Muscle layer of colon (tissue), 2 donors: ENCODE data around the gene CHD2.
"Not testable (repeated sequence)": the region's sequence is repeated elsewhere in the genome, so short reads cannot be mapped to it uniquely, and the experiment has no call there.

ENCODE experiments used
- H3K27ac ChIP-seq: one replicate; pipeline ENCODE4 v1.7.0; 2013; ENCODE audit warnings: low read depth, mild to moderate bottlenecking, low read length, moderate library complexity
- H3K27me3 ChIP-seq, 2 donors: one replicate each; pipeline ENCODE4 v1.7.0; 2013; ENCODE audit warnings: low read length in 2 of 2, mild to moderate bottlenecking in 2 of 2; ENCODE audit not compliant: insufficient read depth in 2 of 2, control insufficient read depth in 1 of 2
- H3K36me3 ChIP-seq: one replicate; pipeline ENCODE4 v1.7.0; 2013; ENCODE audit warnings: mild to moderate bottlenecking, low read length; ENCODE audit not compliant: insufficient read depth
- H3K4me1 ChIP-seq: one replicate; pipeline ENCODE4 v1.7.0; 2013; ENCODE audit warnings: mild to moderate bottlenecking, low read length; ENCODE audit not compliant: insufficient read depth
- H3K4me3 ChIP-seq, 2 donors: one replicate each; pipeline ENCODE4 v1.7.0; 2013; ENCODE audit warnings: low read length in 2 of 2, low read depth in 1 of 2, mild to moderate bottlenecking in 1 of 2, moderate library complexity in 1 of 2
- H3K9ac ChIP-seq: one replicate; pipeline ENCODE4 v1.7.0; 2013; ENCODE audit warnings: low read length
- H3K9me3 ChIP-seq: one replicate; pipeline ENCODE4 v1.7.0; 2013; ENCODE audit warnings: mild to moderate bottlenecking, low read length
- donor health status: abdominal sarcoma.
- donor health status: Adenocarcinoma of cecum.

Gene CHD2

GRCh38 chr15:93060336-93061248 is 160.5 kb downstream of the CHD2 start:
- H3K27ac ChIP-seq: peak overlapping the region; percentile 73
- H3K4me3 ChIP-seq: peak overlapping the region in 1 of 2 donors; percentile 23
- peaks cover 94% of the 10 kb centered on the region for H3K4me1 ChIP-seq
- peaks cover 13% of the 10 kb centered on the region for H3K36me3 ChIP-seq
- H3K9ac ChIP-seq: no peak overlapping the region
- no peaks in the 10 kb centered on the region for H3K9me3 ChIP-seq
- H3K27me3 ChIP-seq: no peaks in the 10 kb centered on the region

DNA sequence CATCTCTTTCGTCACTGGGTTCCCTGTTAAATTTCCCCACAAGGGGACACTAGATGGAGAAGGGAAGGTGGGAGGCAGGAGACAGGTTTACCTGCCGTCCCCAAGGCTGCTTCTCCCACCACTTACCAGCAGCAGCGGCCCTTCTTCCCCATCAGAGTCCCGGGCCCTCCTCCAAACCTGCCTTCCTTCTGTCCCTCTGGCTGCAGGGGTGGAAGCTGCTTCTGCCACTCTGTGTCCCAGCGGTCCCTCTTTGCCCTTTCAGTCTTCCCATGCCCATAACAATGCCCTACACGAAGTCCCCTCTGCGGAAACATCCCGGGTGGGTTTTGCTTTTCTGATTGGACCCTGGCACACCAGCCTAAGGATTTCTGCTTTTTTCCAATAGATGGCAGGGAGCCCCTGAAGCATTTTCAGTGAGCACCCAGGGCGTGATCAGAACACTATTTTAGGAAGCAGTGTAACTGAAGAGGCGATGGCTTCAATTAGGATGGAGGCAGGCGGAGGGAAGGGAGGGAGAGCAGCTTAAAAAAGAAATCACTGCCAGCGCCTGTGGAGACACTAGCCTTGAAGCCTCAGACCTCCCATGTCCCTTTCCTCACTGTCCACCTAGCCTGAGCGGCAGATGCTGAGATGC is 162.6 kb downstream of the CHD2 start:
- not testable (repeated sequence) for H3K4me3 ChIP-seq
- Histone ChIP-seq H3K9ac (peak overlapping the region; percentile 57), H3K27ac (peak overlapping the region; percentile 88)

DNA sequence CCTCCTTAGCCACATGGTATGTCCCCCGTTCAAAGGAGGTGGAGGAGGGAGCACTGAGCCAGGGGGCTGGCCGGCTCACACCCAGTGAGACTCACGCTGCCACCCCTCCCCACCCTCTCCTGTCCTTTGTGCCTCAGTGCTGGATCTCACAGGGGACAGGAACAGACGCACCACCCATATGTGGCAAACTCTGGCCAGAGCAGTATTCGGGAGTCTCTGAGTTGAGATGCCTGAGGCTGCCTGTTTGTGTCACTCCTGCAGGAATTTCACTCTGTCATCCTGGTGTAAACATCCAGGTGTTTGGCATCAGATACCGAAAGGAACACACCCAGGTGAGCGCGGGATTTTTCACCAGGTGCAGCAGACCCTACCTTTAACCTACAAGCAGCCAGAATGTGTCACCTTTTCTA is 163.1 kb downstream of the CHD2 start:
- H3K4me1 ChIP-seq: peaks cover 89% of the 10 kb centered on the region
- H3K36me3 ChIP-seq: peaks cover 13% of the 10 kb centered on the region
- H3K9ac ChIP-seq: peak overlapping the region; percentile 57
- no peaks in the 10 kb centered on the region for H3K9me3 ChIP-seq
- peak overlapping the region; percentile 88 for H3K27ac ChIP-seq
- H3K27me3 ChIP-seq: no peaks in the 10 kb centered on the region
- no peak overlapping the region for H3K4me3 ChIP-seq

More for the DNA sequence above, 162.6 kb downstream of the CHD2 start:
- H3K4me1 ChIP-seq: peaks cover 89% of the 10 kb centered on the region
- not testable (repeated sequence) for H3K27me3 ChIP-seq, H3K9me3 ChIP-seq
- peaks cover 13% of the 10 kb centered on the region for H3K36me3 ChIP-seq

- no peaks in the 10 kb centered on the region for H3K27me3 ChIP-seq
- H3K4me1 ChIP-seq: peaks cover 88% of the 10 kb centered on the region
- H3K27ac ChIP-seq: peak overlapping the region; percentile 88
- H3K4me3 ChIP-seq: peak overlapping the region in 1 of 2 donors; percentile 14
- H3K36me3 ChIP-seq: peaks cover 13% of the 10 kb centered on the region
- no peaks in the 10 kb centered on the region for H3K9me3 ChIP-seq
- H3K9ac ChIP-seq: peak overlapping the region; percentile 57
These were observed 163.9 kb downstream of the CHD2 start for GRCh38 chr15:93063796-93064690.

DNA sequence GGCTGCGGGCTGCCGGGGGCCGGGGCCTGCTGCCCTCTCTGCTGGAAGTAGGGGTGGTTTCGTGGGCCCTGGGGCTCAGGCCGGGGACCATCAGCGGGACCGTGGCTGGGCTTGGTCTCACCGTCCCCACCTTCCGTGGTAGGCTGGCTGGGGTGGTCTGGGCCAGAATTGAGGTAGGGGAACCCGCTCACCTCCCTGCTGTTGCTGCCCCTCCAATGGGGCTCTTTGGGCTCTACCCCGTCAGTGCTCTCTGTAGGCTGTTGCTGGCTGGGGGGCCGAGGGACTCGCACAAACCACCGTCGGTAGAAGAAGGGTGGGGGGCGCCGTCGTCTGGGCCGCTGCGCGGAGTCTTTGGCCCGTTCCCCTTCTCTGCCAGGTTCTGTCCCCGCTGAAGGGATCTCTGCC is 165.5 kb downstream of the CHD2 start:
- H3K27me3 ChIP-seq: no peaks in the 10 kb centered on the region
- H3K36me3 ChIP-seq: peaks cover 13% of the 10 kb centered on the region
- H3K9me3 ChIP-seq: no peaks in the 10 kb centered on the region
- H3K27ac ChIP-seq: peak overlapping the region; percentile 88
- peak overlapping the region; percentile 27 for H3K9ac ChIP-seq
- H3K4me1 ChIP-seq: peaks cover 86% of the 10 kb centered on the region
- peak overlapping the region in 1 of 2 donors; percentile 20 for H3K4me3 ChIP-seq

- peak overlapping the region in 1 of 2 donors; percentile 20 for H3K4me3 ChIP-seq
These were observed 166.1 kb downstream of the CHD2 start for GRCh38 chr15:93066224-93066681.

DNA sequence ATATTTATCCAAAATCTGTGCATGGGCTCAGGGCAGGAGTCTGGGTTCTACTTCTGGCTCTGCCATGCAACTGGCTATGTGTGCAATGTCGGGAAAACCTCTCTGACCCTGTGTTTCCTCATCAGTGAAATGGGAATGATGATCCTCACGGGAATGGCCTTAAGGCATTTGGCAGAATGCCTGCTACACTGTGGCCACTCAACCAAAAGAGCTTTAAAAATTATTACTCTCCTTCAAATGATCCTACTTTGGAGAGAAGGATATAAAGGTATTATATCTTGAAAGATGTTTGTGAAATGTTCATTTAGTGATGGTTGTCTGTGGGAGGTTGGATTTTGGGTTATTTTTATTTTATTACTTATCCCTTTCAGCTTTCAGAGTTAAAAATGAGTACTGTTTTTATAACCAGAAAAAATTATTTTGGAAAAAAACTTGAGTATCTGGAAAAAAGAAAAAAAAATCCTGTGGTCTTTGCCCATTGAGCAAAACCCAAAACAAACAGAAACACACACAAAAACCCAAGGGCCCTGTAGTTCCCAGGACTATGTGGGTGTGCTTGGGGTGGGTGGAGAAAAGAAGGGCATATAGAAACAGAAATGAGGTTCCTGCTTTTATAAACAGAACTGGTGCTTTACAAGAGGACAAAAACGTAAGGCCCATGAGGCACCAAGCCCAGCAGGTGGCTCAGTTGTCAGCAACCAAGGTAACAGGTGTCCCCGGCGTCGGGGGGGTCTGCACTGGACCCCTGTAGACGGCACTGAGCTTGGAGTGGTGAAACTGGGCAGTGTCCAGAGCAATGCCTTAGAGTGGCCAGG is 166.9 kb downstream of the CHD2 start:
- H3K9me3 ChIP-seq: no peaks in the 10 kb centered on the region
- H3K36me3 ChIP-seq: peaks cover 13% of the 10 kb centered on the region
- no peak overlapping the region for H3K9ac ChIP-seq
- H3K27ac ChIP-seq: peak overlapping the region; percentile 99
- H3K27me3 ChIP-seq: no peaks in the 10 kb centered on the region
- no peak overlapping the region for H3K4me3 ChIP-seq
- H3K4me1 ChIP-seq: peaks cover 80% of the 10 kb centered on the region

More at GRCh38 chr15:93066224-93066681, 166.1 kb downstream of the CHD2 start:
- Histone ChIP-seq H3K9ac (no peak overlapping the region), H3K9me3 (no peaks in the 10 kb centered on the region), H3K27ac (peak overlapping the region; percentile 88), H3K36me3 (peaks cover 13% of the 10 kb centered on the region), H3K4me1 (peaks cover 84% of the 10 kb centered on the region), H3K27me3 (no peaks in the 10 kb centered on the region)

DNA sequence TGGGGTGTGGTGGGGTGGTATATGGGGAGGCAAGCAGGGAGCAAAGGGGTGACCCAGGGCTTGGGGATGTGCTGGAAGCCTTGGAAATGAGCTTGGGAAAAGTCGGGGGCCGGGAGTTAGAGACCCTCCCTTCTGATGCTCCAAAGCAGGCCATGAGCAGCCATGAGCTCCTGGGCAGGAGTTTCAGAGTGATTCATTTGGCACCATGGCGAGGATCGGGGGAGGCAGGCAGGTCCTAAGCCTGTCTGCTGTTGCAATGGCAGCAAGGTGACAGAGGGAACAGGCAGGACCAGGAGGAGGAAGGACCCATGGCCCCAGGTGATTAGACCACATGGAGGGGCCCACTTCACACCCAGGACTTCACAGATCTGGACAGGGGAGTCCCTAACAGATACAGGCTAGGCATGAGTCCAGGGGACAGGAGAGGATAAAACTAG is 167.5 kb downstream of the CHD2 start:
- H3K4me1 ChIP-seq: peaks cover 75% of the 10 kb centered on the region
- peaks cover 13% of the 10 kb centered on the region for H3K36me3 ChIP-seq
- no peak overlapping the region for H3K9ac ChIP-seq
- H3K27ac ChIP-seq: peak overlapping the region; percentile 99
- H3K9me3 ChIP-seq: no peaks in the 10 kb centered on the region
- H3K27me3 ChIP-seq: peaks cover 0 to 5% of the 10 kb centered on the region in 2 donors
- H3K4me3 ChIP-seq: no peak overlapping the region

GRCh38 chr15:93068581-93069199 is 168.6 kb downstream of the CHD2 start:
- Histone ChIP-seq H3K4me1 (peaks cover 69% of the 10 kb centered on the region), H3K27me3 (peaks cover 0 to 6% of the 10 kb centered on the region in 2 donors), H3K4me3 (no peak overlapping the region), H3K9me3 (no peaks in the 10 kb centered on the region), H3K36me3 (peaks cover 9% of the 10 kb centered on the region), H3K9ac (peak overlapping the region; percentile 84), H3K27ac (peak overlapping the region; percentile 99)

GRCh38 chr15:93070132-93070531 is 170.0 kb downstream of the CHD2 start:
- Histone ChIP-seq H3K27me3 (peaks cover 0 to 6% of the 10 kb centered on the region in 2 donors), H3K36me3 (no peaks in the 10 kb centered on the region), H3K4me3 (peak overlapping the region; percentile 86 to 92), H3K27ac (peak overlapping the region; percentile 99), H3K9me3 (no peaks in the 10 kb centered on the region), H3K9ac (peak overlapping the region; percentile 84), H3K4me1 (peaks cover 63% of the 10 kb centered on the region)
